Activated T-cell treated with anti-CD3 and anti-CD28 coated beads, Interleukin-2, amount 50 U/mL, for 48 hours (primary cell): ENCODE data around the gene CD84.
"Not testable (repeated sequence)": the region's sequence is repeated elsewhere in the genome, so short reads cannot be mapped to it uniquely, and the experiment has no call there.

Experiments used
- DNase-seq, 2 experiments: peaks; one replicate each; pipeline ENCODE4 v3.0.0-alpha.2; 2020

Gene CD84

DNA sequence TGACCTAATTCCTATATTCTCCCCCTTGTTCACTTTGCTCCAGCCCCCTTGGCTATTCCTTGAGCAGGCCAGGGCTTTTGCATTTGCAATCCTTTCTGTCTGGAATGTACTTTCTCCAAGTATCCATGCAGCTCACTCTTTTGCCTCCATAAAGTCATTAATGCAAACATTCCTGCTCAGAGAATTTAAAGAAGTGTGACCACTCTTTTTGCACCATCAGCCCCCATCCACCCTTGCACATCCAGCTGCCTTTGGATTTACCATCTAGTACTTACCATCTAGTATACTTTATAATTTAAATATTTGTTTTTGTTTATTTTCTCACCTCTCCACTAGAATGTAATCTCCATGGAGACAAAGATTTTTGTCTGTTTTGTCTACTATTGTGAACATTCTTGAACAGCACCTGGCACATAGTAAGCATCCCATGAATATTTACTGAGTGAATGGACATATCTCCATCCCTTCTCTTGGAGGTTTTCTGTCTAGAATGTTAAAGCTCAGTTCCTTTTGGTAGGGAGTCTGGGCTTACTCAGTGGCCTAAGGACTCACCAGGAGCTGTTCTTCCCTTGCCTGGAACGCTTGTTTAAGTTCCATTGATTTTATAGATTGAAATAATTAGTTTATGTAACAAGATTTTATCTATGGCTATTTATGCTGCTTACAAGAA lies 78.8 kb downstream of the CD84 start:
- DNase-seq = no peak

DNA sequence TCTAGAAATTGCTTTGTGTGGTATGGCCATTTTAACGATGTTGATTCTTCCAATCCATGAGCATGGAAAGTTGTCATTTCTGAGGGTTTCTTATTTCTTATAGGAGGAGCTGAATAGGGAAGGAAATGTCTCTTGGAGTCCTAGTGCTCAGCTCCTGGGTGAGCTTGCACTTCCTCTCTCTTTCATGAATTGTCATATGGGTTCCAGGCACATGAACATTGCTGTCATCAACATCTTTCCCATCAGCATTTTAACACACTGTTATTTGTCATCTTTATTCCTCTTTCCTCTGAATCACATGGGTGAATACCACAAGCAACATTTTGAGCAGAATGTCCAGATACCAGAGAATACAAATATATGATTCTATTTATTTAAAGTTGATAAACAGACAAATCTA lies 79.7 kb downstream of the CD84 start:
- DNase-seq = no peak

DNA sequence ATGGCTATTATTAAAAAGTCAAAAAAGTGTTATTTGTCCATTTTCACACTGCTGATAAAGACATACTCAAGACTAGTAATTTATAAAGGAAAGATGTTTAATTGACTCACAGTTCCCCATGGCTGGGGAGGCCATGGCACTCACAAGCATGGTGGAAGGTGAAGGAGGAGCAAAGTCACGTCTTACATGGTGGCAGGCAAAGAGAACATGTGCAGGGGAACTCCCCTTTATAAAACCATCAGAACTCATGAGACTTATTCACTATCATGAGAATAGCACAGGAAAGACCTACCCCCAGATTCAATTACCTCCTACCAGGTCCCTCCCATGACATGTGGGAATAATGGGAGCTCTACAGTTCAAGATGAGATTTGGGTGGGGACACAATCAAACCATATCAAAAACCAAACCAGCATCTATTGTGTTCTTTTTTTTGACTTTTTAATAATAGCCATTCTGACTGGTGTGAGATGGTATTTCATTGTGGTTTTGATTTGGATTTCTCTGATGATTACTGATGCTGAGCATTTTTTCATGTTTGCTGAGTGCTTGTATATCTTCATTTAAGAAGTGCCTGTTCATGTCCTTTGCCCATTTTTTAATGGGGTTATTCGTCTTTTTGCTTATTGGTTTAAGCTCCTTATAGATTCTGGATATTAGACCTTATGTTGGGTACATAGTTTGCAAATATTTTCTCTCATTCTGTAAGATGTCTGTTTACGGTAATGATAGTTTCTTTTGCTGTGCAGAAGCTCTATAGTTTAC lies 80.8 kb downstream of the CD84 start:
- not testable (repeated sequence) for DNase-seq

DNA sequence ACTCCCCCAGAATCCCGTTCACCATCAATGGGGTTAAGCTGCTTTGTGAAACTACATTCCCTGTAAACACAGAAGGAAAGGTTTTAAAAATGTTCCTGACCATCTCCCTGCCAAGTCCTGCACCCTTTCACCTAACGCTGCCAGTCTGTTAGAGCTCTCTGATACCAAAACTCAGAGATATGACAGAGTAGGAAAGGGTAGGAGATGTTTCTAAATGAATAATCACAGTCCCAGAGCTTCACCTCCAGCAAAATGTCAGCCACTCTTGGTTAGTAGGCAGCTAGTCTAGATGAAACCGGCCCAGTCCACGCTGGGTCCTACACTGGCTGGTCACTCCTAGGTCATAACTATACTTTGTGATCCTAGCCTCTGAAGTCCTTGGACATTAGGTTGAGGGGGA lies 83.0 kb downstream of the CD84 start:
- no peak for DNase-seq

DNA sequence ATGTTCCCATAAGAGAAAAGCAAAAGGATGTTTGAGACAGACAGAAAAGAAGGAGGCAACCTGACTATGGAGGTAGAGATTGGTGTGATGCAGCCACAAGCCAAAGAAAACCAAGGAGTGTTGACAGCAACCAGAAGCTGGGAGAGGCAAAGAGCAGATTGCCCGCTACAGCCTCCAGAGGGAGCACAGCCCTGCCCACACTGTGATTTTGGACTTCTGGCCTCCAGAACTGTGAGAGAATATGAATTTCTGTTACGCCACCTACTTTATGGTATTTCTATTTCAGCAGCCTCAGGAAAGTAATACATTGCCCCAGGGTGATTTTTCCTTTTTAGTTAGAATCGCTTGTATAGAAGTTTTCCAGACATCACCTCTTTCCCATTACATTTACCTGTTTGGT lies 84.7 kb downstream of the CD84 start:
- no peak for DNase-seq

DNA sequence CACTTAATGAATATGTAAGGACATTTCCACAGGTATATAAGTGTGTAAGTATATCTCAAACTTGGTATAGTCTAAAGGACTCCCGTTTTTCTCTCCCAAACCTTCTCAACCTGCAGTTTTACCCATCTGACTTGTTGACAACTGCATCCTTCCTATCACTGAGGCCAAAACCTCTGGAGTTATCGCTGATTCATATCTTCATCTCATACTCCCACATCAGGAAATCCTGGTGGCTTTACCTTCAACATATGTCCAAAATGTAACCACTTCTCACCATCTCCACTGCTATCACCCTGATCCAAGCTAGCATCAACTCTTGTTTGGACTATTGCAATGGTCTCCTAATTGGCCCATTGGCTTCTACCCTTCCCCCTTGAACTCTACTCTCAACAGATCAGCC lies 86.7 kb downstream of the CD84 start:
- no peak for DNase-seq

DNA sequence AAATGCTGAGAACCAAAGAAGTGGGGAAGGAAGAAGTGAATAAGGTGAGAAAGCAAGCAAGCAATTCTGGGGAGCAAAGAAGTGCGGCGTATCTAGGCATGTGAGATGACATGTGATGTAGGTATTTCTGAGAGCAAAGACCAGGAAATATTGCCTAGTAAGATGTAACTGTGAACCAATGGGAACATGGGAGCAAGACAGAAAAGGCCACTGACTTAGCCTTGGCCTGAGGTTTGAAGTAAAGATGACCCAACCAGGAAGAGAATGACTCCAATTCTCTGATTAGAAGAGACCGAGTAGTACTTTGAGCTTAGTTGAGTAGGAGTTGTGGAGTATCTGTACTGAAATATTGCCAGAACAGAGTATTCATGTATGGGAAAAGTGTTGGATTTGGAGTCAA lies 87.3 kb downstream of the CD84 start:
- no peak for DNase-seq
